Measurements from ENCODE around the gene ATP8B3.

The ATP8B3 gene

GRCh38 chr19:1750343-1751021 lies 61.6 kb downstream of the ATP8B3 start:
- TF ChIP-seq TCF12 (IDR thresholded peaks at IDR 0.05; ENCODE audit: low read depth) (no peak), NFIC (IDR thresholded peaks at IDR 0.05) (no peak), CEBPB (IDR thresholded peaks at IDR 0.05) (no peak), EP300 (IDR thresholded peaks at IDR 0.05; ENCODE audit: borderline replicate concordance) (no peak)

- no peak for TF ChIP-seq ZBTB7A (IDR thresholded peaks at IDR 0.05; ENCODE audit: low read depth)
- TF ChIP-seq TEAD4 (IDR thresholded peaks at IDR 0.05): no peak
- TF ChIP-seq EP300 (IDR thresholded peaks at IDR 0.05; ENCODE audit: borderline replicate concordance): no peak
- TF ChIP-seq FOXM1 (IDR thresholded peaks at IDR 0.05; ENCODE audit: borderline replicate concordance, low read depth): no peak
- TF ChIP-seq TCF12 (IDR thresholded peaks at IDR 0.05; ENCODE audit: low read depth): no peak
- TF ChIP-seq MAX (IDR thresholded peaks at IDR 0.05): no peak
- no peak for TF ChIP-seq EGR1 (IDR thresholded peaks at IDR 0.05)
- no peak for TF ChIP-seq USF1 (IDR thresholded peaks at IDR 0.05)
- no peak for TF ChIP-seq NFIC (IDR thresholded peaks at IDR 0.05)
- no peak for TF ChIP-seq CEBPB (IDR thresholded peaks at IDR 0.05)
- no peak for TF ChIP-seq TAF1 (IDR thresholded peaks at IDR 0.05; ENCODE audit: low read depth)
- no peak for TF ChIP-seq REST (IDR thresholded peaks at IDR 0.05; ENCODE audit: low read depth)
- TF ChIP-seq CREB1 (IDR thresholded peaks at IDR 0.05; ENCODE audit: low read depth): no peak
- no peak for TF ChIP-seq YY1 (IDR thresholded peaks at IDR 0.05; ENCODE audit: low read depth)
- no peak for TF ChIP-seq RAD21 (IDR thresholded peaks at IDR 0.05; ENCODE audit: low read depth)
Observed at GRCh38 chr19:1749373-1750342, 62.4 kb downstream of the ATP8B3 start.

GRCh38 chr19:1748873-1749341 lies 63.2 kb downstream of the ATP8B3 start:
- TF ChIP-seq TCF12 (IDR thresholded peaks at IDR 0.05; ENCODE audit: low read depth) (no peak), CEBPB (IDR thresholded peaks at IDR 0.05) (no peak), MAX (IDR thresholded peaks at IDR 0.05) (no peak), YY1 (IDR thresholded peaks at IDR 0.05; ENCODE audit: low read depth) (no peak), EP300 (IDR thresholded peaks at IDR 0.05; ENCODE audit: borderline replicate concordance) (no peak), FOXM1 (IDR thresholded peaks at IDR 0.05; ENCODE audit: borderline replicate concordance, low read depth) (no peak), TEAD4 (IDR thresholded peaks at IDR 0.05) (no peak), ZBTB7A (IDR thresholded peaks at IDR 0.05; ENCODE audit: low read depth) (no peak)

- no peak for TF ChIP-seq RAD21 (IDR thresholded peaks at IDR 0.05; ENCODE audit: low read depth)
- no peak for TF ChIP-seq REST (IDR thresholded peaks at IDR 0.05; ENCODE audit: low read depth)
- 0 out of 2 replicates have a peak, but pooled peaks have one; percentile 57 for TF ChIP-seq MAX (IDR thresholded peaks at IDR 0.05)
- TF ChIP-seq EGR1 (IDR thresholded peaks at IDR 0.05): no peak
- TF ChIP-seq TCF12 (IDR thresholded peaks at IDR 0.05; ENCODE audit: low read depth): no peak; the same call in 1 of the 2 replicates
- TF ChIP-seq ZBTB7A (IDR thresholded peaks at IDR 0.05; ENCODE audit: low read depth): peak; percentile 78
- TF ChIP-seq TEAD4 (IDR thresholded peaks at IDR 0.05): no peak
- TF ChIP-seq USF1 (IDR thresholded peaks at IDR 0.05): no peak
- TF ChIP-seq NFIC (IDR thresholded peaks at IDR 0.05): 0 out of 2 replicates have a peak, but pooled peaks have one; percentile 22
- TF ChIP-seq TAF1 (IDR thresholded peaks at IDR 0.05; ENCODE audit: low read depth): no peak
- TF ChIP-seq FOXM1 (IDR thresholded peaks at IDR 0.05; ENCODE audit: borderline replicate concordance, low read depth): no peak
- no peak for TF ChIP-seq EP300 (IDR thresholded peaks at IDR 0.05; ENCODE audit: borderline replicate concordance)
- no peak for TF ChIP-seq CEBPB (IDR thresholded peaks at IDR 0.05)
- TF ChIP-seq CREB1 (IDR thresholded peaks at IDR 0.05; ENCODE audit: low read depth): no peak
- TF ChIP-seq YY1 (IDR thresholded peaks at IDR 0.05; ENCODE audit: low read depth): no peak
Observed at GRCh38 chr19:1748115-1748872, 63.8 kb downstream of the ATP8B3 start.

Measured in Ishikawa (cell line).